HL-60 (cell line): ENCODE data around the gene GPRC6A.

Experiments
- POLR2AphosphoS5 ChIP-seq: IDR thresholded peaks from 2 replicates; pipeline ENCODE4 v1.6.1; 2012; ENCODE audit warnings: low read depth
- TF ChIP-seq, protein P1 (sequence below): IDR thresholded peaks from one replicate; pipeline ENCODE4 v1.5.1; 2011; ENCODE audit warnings: low read length, control low read depth, inconsistent platforms; ENCODE audit not compliant: insufficient read depth

DNA sequence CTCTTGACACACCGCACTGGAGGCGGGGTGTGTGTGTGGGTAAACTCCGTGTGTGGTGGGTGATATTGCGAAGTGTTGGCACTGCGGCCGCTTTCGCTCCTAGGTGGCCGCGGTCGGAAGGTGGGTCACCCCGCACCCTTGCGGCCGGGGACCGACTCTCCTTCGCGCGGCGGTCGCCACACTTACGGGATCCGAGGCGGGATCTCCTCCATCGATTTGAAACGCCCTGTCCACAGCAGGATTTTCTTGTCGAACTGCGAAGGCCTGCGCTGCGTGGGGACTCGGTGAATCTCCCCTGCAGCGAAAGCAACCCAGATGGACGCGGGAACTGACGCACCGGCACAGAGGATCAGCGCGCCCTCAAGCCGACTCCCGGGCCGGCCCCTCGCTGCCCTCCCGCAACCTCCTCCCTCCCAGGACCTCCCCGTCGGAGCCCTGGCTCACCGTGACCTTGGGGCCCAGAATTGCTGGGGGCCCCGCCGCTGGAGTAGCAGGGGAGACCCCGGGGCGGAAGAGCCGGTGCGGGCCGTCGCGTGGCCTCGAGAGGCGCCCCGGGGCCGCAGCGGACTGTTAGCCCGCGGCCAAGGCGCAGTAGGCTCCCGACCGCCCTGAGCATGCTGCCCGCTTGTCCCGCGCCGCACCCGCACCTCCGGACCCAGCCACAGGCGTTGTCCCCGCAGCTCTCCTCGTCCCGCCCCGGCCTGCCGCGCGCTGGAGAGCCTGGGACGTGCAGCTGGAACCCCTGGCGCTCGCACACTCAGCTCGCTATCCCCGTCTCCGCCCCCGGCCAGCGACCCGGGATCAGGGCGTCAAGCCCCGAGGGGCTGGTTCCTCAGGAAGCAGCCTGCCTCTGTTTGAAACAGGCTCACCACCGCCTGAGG lies 63.7 kb downstream of the GPRC6A start, which contains the start of gene FAM162B:
- TF ChIP-seq, protein P1, sequence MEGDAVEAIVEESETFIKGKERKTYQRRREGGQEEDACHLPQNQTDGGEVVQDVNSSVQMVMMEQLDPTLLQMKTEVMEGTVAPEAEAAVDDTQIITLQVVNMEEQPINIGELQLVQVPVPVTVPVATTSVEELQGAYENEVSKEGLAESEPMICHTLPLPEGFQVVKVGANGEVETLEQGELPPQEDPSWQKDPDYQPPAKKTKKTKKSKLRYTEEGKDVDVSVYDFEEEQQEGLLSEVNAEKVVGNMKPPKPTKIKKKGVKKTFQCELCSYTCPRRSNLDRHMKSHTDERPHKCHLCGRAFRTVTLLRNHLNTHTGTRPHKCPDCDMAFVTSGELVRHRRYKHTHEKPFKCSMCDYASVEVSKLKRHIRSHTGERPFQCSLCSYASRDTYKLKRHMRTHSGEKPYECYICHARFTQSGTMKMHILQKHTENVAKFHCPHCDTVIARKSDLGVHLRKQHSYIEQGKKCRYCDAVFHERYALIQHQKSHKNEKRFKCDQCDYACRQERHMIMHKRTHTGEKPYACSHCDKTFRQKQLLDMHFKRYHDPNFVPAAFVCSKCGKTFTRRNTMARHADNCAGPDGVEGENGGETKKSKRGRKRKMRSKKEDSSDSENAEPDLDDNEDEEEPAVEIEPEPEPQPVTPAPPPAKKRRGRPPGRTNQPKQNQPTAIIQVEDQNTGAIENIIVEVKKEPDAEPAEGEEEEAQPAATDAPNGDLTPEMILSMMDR = no peak
- no peak for TF ChIP-seq POLR2AphosphoS5
